Measurements from ENCODE around the gene TRAF1.

Gene TRAF1

GRCh38 chr9:120941046-120941770, 14.6 kb upstream of the TRAF1 start:
- in situ Hi-C loops (cut with MboI; ENCODE audit: low sequenced_read_pairs): loop anchor here (25.0 kb wide), 1 partner anchor 179 kb away; no protein-coding TSS in a partner anchor

GRCh38 chr9:120940573-120940972, 14.0 kb upstream of the TRAF1 start:
- in situ Hi-C loops (cut with MboI; ENCODE audit: low sequenced_read_pairs): loop anchor here (25.0 kb wide), 1 partner anchor 178 kb away; no protein-coding TSS in a partner anchor

- in situ Hi-C loops (cut with MboI; ENCODE audit: low sequenced_read_pairs): loop anchor here (25.0 kb wide), 1 partner anchor 177 kb away; no protein-coding TSS in a partner anchor
These were observed 12.3 kb upstream of the TRAF1 start for GRCh38 chr9:120938851-120939250.

GRCh38 chr9:120937596-120937995, 11.0 kb upstream of the TRAF1 start:
- in situ Hi-C loops (cut with MboI; ENCODE audit: low sequenced_read_pairs): loop anchor here (25.0 kb wide), 1 partner anchor 175 kb away; no protein-coding TSS in a partner anchor

- in situ Hi-C loops (cut with MboI; ENCODE audit: low sequenced_read_pairs): loop anchor here (25.0 kb wide), 1 partner anchor 175 kb away; no protein-coding TSS in a partner anchor
These were observed 10.5 kb upstream of the TRAF1 start for GRCh38 chr9:120937127-120937526.

GRCh38 chr9:120936764-120937122, 10.1 kb upstream of the TRAF1 start:
- in situ Hi-C loops (cut with MboI; ENCODE audit: low sequenced_read_pairs): loop anchor here (25.0 kb wide), 1 partner anchor 174 kb away; no protein-coding TSS in a partner anchor

GRCh38 chr9:120936011-120936763, 9.6 kb upstream of the TRAF1 start:
- in situ Hi-C loops (cut with MboI; ENCODE audit: low sequenced_read_pairs): loop anchor here (25.0 kb wide), 1 partner anchor 174 kb away; no protein-coding TSS in a partner anchor

- in situ Hi-C loops (cut with MboI; ENCODE audit: low sequenced_read_pairs): loop anchor here (25.0 kb wide), 1 partner anchor 173 kb away; no protein-coding TSS in a partner anchor
These were observed 8.8 kb upstream of the TRAF1 start for GRCh38 chr9:120935383-120935857.

- in situ Hi-C loops (cut with MboI; ENCODE audit: low sequenced_read_pairs): loop anchor here (25.0 kb wide), 1 partner anchor 172 kb away; no protein-coding TSS in a partner anchor
These were observed 7.7 kb upstream of the TRAF1 start for GRCh38 chr9:120934281-120934680.

- in situ Hi-C loops (cut with MboI; ENCODE audit: low sequenced_read_pairs): loop anchor here (25.0 kb wide), 1 partner anchor 171 kb away; no protein-coding TSS in a partner anchor
These were observed 6.9 kb upstream of the TRAF1 start for GRCh38 chr9:120933310-120934055.

GRCh38 chr9:120932086-120932823, 5.7 kb upstream of the TRAF1 start:
- in situ Hi-C loops (cut with MboI; ENCODE audit: low sequenced_read_pairs): loop anchor here (25.0 kb wide), 1 partner anchor 170 kb away; no protein-coding TSS in a partner anchor

- in situ Hi-C loops (cut with MboI; ENCODE audit: low sequenced_read_pairs): loop anchor here (25.0 kb wide), 1 partner anchor 169 kb away; no protein-coding TSS in a partner anchor
These were observed 4.9 kb upstream of the TRAF1 start for GRCh38 chr9:120931231-120932085.

GRCh38 chr9:120929229-120929791, 2.7 kb upstream of the TRAF1 start:
- in situ Hi-C loops (cut with MboI; ENCODE audit: low sequenced_read_pairs): loop anchor here (25.0 kb wide), 1 partner anchor 167 kb away; no protein-coding TSS in a partner anchor

- in situ Hi-C loops (cut with MboI; ENCODE audit: low sequenced_read_pairs): loop anchor here (25.0 kb wide), 1 partner anchor 166 kb away; no protein-coding TSS in a partner anchor
These were observed 2.1 kb upstream of the TRAF1 start for GRCh38 chr9:120928483-120929228.

GRCh38 chr9:120928015-120928482, 1.5 kb upstream of the TRAF1 start:
- in situ Hi-C loops (cut with MboI; ENCODE audit: low sequenced_read_pairs): loop anchor here (25.0 kb wide), 1 partner anchor 166 kb away; no protein-coding TSS in a partner anchor

GRCh38 chr9:120927269-120928014, 846 bp upstream of the TRAF1 start:
- in situ Hi-C loops (cut with MboI; ENCODE audit: low sequenced_read_pairs): loop anchor here (25.0 kb wide), 1 partner anchor 165 kb away; no protein-coding TSS in a partner anchor

All from HL-60/S4 treated with phorbol 12-myristate 13-acetate at 8.2 ng/mL for 4 days and 3 days (cell line).